Caki2 (cell line): Measurements from ENCODE around the gene ACAA2. TPM values are rescaled to one million over a fixed set of nuclear protein-coding genes. Genes with fewer than 3 reads are reported as not detected.
A peak's percentile ranks its signal among the peaks of the same experiment; 100 is the strongest.

Source experiments
- DNase-seq: peaks from one replicate; pipeline ENCODE4 v3.0.0-alpha.2; 2015; ENCODE audit warnings: low read depth
- in situ Hi-C: cut with HindIII; loops from 2 replicates; pipeline ENCODE4 v1.10.0; 2016; ENCODE audit warnings: low sequenced_read_pairs, low pct_unique_long_range_greater_than_20kb, mixed read lengths
- total RNA-seq: library from RNA; depleted of rRNA; stranded (reverse); fragments of >200 nt; shearing (Covaris generic); gene quantifications from 2 replicates; pipeline ENCODE4 v1.2.3, GENCODE V29; 2014; ENCODE audit warnings: low replicate concordance; rRNA removed

Gene ACAA2
- total RNA-seq, result 73.9 and 76.4 TPM in 2 replicates

- peak; percentile 70 for DNase-seq
- in situ Hi-C loops, result no loop called here
Measured at GRCh38 chr18:49813319-49814146, at the start of gene ACAA2. ACAA2 (minus strand) TSS chr18:49813533; CDS start chr18:49813484, 49 bp downstream.

GRCh38 chr18:49862656-49863385 lies 49.5 kb upstream of the ACAA2 start:
- DNase-seq, result no peak
- in situ Hi-C loops, result no loop called here

- no peak for DNase-seq
- in situ Hi-C loops, result no loop called here
Measured at GRCh38 chr18:49861659-49862058, 48.3 kb upstream of the ACAA2 start.

- no peak for DNase-seq
- in situ Hi-C loops, result no loop called here
Measured at GRCh38 chr18:49859725-49860124, 46.4 kb upstream of the ACAA2 start.

- DNase-seq, result no peak
- in situ Hi-C loops, result no loop called here
Measured at GRCh38 chr18:49859021-49859359, 45.7 kb upstream of the ACAA2 start.

GRCh38 chr18:49858309-49859020 lies 45.1 kb upstream of the ACAA2 start:
- DNase-seq, result peak; percentile 72
- in situ Hi-C loops, result no loop called here

- no peak for DNase-seq
- in situ Hi-C loops, result no loop called here
Measured at GRCh38 chr18:49857708-49858107, 44.4 kb upstream of the ACAA2 start.

GRCh38 chr18:49856496-49856895 lies 43.2 kb upstream of the ACAA2 start:
- DNase-seq, result no peak
- in situ Hi-C loops, result no loop called here

- no peak for DNase-seq
- in situ Hi-C loops, result no loop called here
Measured at GRCh38 chr18:49855711-49856415, 42.5 kb upstream of the ACAA2 start.

- in situ Hi-C loops, result no loop called here
- no peak for DNase-seq
Measured at GRCh38 chr18:49854681-49855080, 41.3 kb upstream of the ACAA2 start.

- no peak for DNase-seq
- in situ Hi-C loops, result no loop called here
Measured at GRCh38 chr18:49853436-49853835, 40.1 kb upstream of the ACAA2 start.

- in situ Hi-C loops, result no loop called here
- DNase-seq, result no peak
Measured at GRCh38 chr18:49853011-49853410, 39.7 kb upstream of the ACAA2 start.

GRCh38 chr18:49851624-49852023 lies 38.3 kb upstream of the ACAA2 start:
- in situ Hi-C loops, result no loop called here
- no peak for DNase-seq

- DNase-seq, result no peak
- in situ Hi-C loops, result no loop called here
Measured at GRCh38 chr18:49850636-49851035, 37.3 kb upstream of the ACAA2 start.

GRCh38 chr18:49849331-49850217 lies 36.2 kb upstream of the ACAA2 start:
- in situ Hi-C loops, result no loop called here
- DNase-seq, result peak; percentile 86

- in situ Hi-C loops, result no loop called here
- DNase-seq, result no peak
Measured at GRCh38 chr18:49848115-49848514, 34.8 kb upstream of the ACAA2 start.

GRCh38 chr18:49847524-49847923 lies 34.2 kb upstream of the ACAA2 start:
- DNase-seq, result no peak
- in situ Hi-C loops, result no loop called here
